HepG2 (cell line): Measurements from ENCODE around the gene NLRP6. TPM values are rescaled to one million over a fixed set of nuclear protein-coding genes. Genes with fewer than 3 reads are reported as not detected.
"Not testable (repeated sequence)": the region's sequence is repeated elsewhere in the genome, so short reads cannot be mapped to it uniquely, and the experiment has no call there.

Experiments
- ARID4A ChIP-seq: sonication (generic); formaldehyde crosslinking; IDR thresholded peaks from 2 replicates; pipeline ENCODE4 v1.5.0; 2020; ENCODE audit warnings: mild to moderate bottlenecking, missing genetic modification reagents, borderline replicate concordance
- FOXK1 ChIP-seq: sonication (generic); formaldehyde crosslinking; IDR thresholded peaks from 2 replicates; pipeline ENCODE4 v1.4.0; 2020; ENCODE audit warnings: low read depth, missing genetic modification reagents, borderline replicate concordance
- FOXP1 ChIP-seq, 2 experiments: fragments of 450-650 bp in 1 of 2; IDR thresholded peaks; 2 replicates each; pipeline ENCODE4 v1.6.1; 2017 to 2018; ENCODE audit warnings: antibody characterized with exemption in 1 of 2
- FOXP4 ChIP-seq: sonication (generic); formaldehyde crosslinking; IDR thresholded peaks from 2 replicates; pipeline ENCODE4 v1.4.0; 2020; ENCODE audit warnings: missing genetic modification reagents
- MYPOP ChIP-seq: sonication (generic); formaldehyde crosslinking; IDR thresholded peaks from 2 replicates; pipeline ENCODE4 v1.8.1; 2023; ENCODE audit warnings: mild to moderate bottlenecking, moderate library complexity, missing genetic modification reagents
- SALL1 ChIP-seq: sonication (generic); formaldehyde crosslinking; IDR thresholded peaks from 2 replicates; pipeline ENCODE4 v1.8.0; 2022; ENCODE audit warnings: mild to moderate bottlenecking, missing genetic modification reagents
- SAP130 ChIP-seq: IDR thresholded peaks from 2 replicates; pipeline ENCODE4 v1.6.1; 2016; ENCODE audit warnings: low read depth
- STAG1 ChIP-seq: sonication (generic); formaldehyde crosslinking; IDR thresholded peaks from 2 replicates; pipeline ENCODE4 v1.4.0; 2020; ENCODE audit warnings: missing genetic modification reagents
- TFAP4 ChIP-seq: sonication (generic); IDR thresholded peaks from 2 replicates; pipeline ENCODE4 v1.6.1; 2016; ENCODE audit warnings: low read depth, borderline replicate concordance
- ZBTB33 ChIP-seq: sonication (generic); formaldehyde crosslinking; IDR thresholded peaks from 2 replicates; pipeline ENCODE4 v1.4.0; 2020; ENCODE audit warnings: missing genetic modification reagents
- ZFP91 ChIP-seq: sonication (generic); formaldehyde crosslinking; IDR thresholded peaks from 2 replicates; pipeline ENCODE4 v1.9.0; 2022; ENCODE audit warnings: missing genetic modification reagents, mild to moderate bottlenecking, borderline replicate concordance
- ZNF263 ChIP-seq: sonication (generic); formaldehyde crosslinking; IDR thresholded peaks from 2 replicates; pipeline ENCODE4 v1.4.0; 2020; ENCODE audit warnings: missing genetic modification reagents
- polyA plus RNA-seq, 8 experiments: library from polyadenylated mRNA; depleted of rRNA in 3 of 8; stranded (reverse) in 7 of 8; unstranded in 1 of 8; fragments of >200 nt; fragmentation: Illumina TruSeq in 4 of 8; extraction: Trizol in 4 of 8; gene quantifications; 2 replicates each; pipeline versions ENCODE4 v1.2.1 to v1.2.3, GENCODE V29; 2011 to 2016; ENCODE audit warnings: low read depth in 4 of 8, missing spikeins in 1 of 8, mixed read lengths in 1 of 8; ENCODE audit not compliant: insufficient read depth in 1 of 8
- total RNA-seq, 5 experiments: library from RNA; depleted of rRNA; stranded (reverse); fragments of >200 nt; fragmentation: Illumina TruSeq; extraction: Trizol; gene quantifications; 2 replicates each; pipeline ENCODE4 v1.2.3, GENCODE V29; 2016; ENCODE audit warnings: low read depth in 1 of 5

The NLRP6 gene
- total and polyA plus RNA-seq, 2 of the 13 experiments (the other 11 are each of a cell fraction or from before 2014, with no cell fraction given): not detected

- TF ChIP-seq MYPOP (peak; percentile 66; the same call in 1 of the 2 replicates), ZFP91 (CRISPR knock-in tag) (peak; percentile 35; the same call in 1 of the 2 replicates), FOXP4 (CRISPR knock-in tag) (peak; percentile 48; the same call in 1 of the 2 replicates), FOXK1 (CRISPR knock-in tag) (peak; percentile 42; the same call in 1 of the 2 replicates), SALL1 (peak; percentile 55; the same call in 1 of the 2 replicates), ZBTB33 (CRISPR knock-in tag) (0 out of 2 replicates have a peak, but pooled peaks have one; percentile 50), STAG1 (CRISPR knock-in tag) (peak; percentile 22; the same call in 1 of the 2 replicates), TFAP4 (peak; percentile 77; the same call in 1 of the 2 replicates), SAP130 (CRISPR knock-in tag) (peak; percentile 32), ZNF263 (CRISPR knock-in tag) (peak; percentile 45; the same call in 1 of the 2 replicates), ARID4A (CRISPR knock-in tag) (peak; percentile 33; the same call in 1 of the 2 replicates), FOXP1 (CRISPR knock-in tag; IDR thresholded peaks at IDR 0.05) (peak; percentile 57; the same call in 1 of the 2 replicates)
- TF ChIP-seq FOXP1 (IDR thresholded peaks at IDR 0.05): not testable (repeated sequence)
Observed at GRCh38 chr11:268716-269145, 9.5 kb upstream of the NLRP6 start (continued).
